AG09319 (cell line): ENCODE results near the gene ANKRD22.
A peak's percentile ranks its signal among the peaks of the same experiment; 100 is the strongest.

Experiments
- DNase-seq: peaks from one replicate; pipeline ENCODE4 v3.0.0-alpha.2; 2010; ENCODE audit warnings: low read depth; ENCODE audit errors: extremely low read depth
- CTCF ChIP-seq: IDR thresholded peaks from 2 replicates; pipeline ENCODE4 v1.5.1; 2011; ENCODE audit warnings: low read depth, mild to moderate bottlenecking, inconsistent platforms, low read length, moderate library complexity

Gene ANKRD22

GRCh38 chr10:88874281-88874680, 22.6 kb upstream of the ANKRD22 start:
- no peak for TF ChIP-seq CTCF
- no peak for DNase-seq

- DNase-seq, result no peak
- TF ChIP-seq CTCF, result no peak
Observed at GRCh38 chr10:88873757-88874156, 22.1 kb upstream of the ANKRD22 start.

DNA sequence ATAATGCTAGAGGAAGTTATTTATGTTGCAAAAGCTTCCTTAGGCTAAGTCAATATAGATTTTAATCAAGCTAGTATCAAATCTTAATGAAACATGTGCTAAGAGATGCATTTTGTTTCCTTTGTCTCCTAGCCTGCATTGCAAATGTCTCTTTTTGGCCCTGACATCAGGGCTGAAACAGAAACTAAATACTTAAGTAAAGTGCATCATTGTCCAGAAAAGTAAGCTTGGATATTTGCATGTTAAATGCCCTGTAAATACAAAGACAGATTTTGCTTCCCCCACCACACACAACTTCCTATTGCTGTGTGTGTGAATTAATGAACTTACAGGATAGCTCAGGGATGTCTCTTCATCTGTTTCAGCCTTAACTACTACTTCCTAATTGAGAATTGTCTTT, 18.4 kb upstream of the ANKRD22 start:
- no peak for DNase-seq
- TF ChIP-seq CTCF, result no peak

DNA sequence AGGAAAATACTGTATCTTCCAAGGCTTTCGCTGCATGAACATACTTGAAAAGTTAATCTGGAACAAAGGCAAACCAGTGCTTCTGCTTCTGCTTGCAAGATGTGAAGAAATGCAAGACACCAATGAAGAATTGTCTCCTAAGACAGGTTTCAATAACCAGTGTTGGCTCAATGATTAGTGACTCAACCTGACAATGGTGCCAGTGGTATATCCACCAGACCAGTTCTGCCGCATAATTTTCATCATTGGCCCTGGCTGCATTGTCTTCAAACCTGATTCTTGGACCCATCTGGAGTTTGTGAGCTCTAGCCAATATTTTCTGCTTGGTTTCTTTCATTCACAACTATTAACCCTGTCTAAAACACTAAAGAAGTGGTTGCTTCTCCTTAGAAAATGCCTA, 14.8 kb upstream of the ANKRD22 start:
- DNase-seq, result no peak
- TF ChIP-seq CTCF, result no peak

GRCh38 chr10:88865281-88865876, 13.7 kb upstream of the ANKRD22 start:
- DNase-seq, result no peak
- TF ChIP-seq CTCF, result peak; percentile 21

DNA sequence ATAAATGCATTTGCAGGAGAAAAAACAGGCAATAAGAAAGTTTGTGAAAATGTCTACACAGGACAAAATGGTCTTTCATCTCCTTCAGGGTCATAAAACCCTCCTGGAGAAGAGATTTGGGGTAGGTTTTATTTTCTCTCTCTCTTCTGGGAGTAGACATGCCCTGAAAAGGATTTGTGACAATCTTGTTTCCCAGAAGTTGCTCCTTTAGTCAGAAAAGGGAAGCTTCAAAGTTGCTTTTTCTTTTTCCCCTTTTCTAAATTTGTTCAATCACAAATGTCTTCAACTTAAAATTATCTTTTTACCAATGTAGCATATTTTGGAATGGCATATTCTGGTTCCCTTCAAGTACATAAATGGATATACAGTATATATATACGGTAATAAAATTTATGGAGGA, 9.4 kb upstream of the ANKRD22 start:
- no peak for TF ChIP-seq CTCF
- DNase-seq, result no peak

GRCh38 chr10:88858491-88858890, 6.8 kb upstream of the ANKRD22 start:
- TF ChIP-seq CTCF, result no peak
- no peak for DNase-seq
